Measurements from ENCODE around the gene NF1.

DNA sequence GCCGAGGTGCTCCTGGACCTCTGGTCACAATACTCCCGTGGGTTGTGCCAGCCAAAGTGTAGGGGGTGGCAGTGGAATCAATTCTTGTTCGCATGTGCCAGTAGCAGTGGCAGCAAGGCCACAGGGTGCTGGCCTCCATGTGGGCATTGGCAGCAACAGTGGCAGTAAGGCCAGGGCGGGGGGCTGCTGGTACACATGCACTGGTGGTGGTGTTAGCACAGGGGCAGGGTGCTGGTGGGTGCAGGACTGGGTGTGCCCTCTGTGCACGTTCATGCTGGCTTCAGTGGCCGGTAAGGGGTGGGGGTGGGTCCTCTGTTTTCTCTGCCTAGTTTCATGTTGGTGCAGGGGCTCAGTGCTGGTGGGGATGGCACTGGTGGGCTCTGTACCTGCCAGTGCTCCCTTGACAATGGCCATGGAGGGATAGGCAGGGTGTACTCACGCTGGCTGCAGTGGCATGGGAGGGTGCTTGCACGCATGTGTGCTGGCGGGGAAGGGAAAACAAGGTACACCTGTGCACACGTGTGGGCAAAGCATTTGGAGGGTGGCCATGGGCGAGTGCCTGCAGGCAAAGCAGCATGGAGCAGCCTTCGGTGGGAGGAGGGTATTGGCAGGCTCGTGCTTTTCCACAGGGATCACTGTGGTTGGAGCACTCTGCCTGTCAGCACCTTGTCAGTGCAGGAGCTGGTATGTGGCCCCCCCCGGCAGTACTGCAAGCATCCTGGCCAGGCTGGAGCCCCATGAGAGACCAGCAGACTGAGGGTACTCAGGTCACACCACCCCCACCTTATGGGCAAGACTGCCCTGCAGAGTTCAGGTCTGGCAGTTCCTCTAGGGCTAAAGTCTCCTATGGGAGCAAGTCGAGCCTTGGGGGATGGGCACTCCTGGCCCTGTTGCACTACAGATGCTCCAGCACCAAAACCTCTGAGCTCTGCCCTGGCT is 35.8 kb downstream of the NF1 start:
- TF ChIP-seq, protein P1, sequence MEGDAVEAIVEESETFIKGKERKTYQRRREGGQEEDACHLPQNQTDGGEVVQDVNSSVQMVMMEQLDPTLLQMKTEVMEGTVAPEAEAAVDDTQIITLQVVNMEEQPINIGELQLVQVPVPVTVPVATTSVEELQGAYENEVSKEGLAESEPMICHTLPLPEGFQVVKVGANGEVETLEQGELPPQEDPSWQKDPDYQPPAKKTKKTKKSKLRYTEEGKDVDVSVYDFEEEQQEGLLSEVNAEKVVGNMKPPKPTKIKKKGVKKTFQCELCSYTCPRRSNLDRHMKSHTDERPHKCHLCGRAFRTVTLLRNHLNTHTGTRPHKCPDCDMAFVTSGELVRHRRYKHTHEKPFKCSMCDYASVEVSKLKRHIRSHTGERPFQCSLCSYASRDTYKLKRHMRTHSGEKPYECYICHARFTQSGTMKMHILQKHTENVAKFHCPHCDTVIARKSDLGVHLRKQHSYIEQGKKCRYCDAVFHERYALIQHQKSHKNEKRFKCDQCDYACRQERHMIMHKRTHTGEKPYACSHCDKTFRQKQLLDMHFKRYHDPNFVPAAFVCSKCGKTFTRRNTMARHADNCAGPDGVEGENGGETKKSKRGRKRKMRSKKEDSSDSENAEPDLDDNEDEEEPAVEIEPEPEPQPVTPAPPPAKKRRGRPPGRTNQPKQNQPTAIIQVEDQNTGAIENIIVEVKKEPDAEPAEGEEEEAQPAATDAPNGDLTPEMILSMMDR (IDR thresholded peaks at IDR 0.05; ENCODE audit: poor library complexity), result no peak
- TF ChIP-seq EZH2 (IDR thresholded peaks at IDR 0.05; ENCODE audit: borderline replicate concordance), result no peak
- TF ChIP-seq EZH2phosphoT487 (IDR thresholded peaks at IDR 0.05; ENCODE audit: low read depth, severe bottlenecking, unreplicated experiment), result no peak
